Measurements from ENCODE around the gene RPEL1.
A peak's percentile ranks its signal among the peaks of the same experiment; 100 is the strongest.
"Not testable (repeated sequence)": the region's sequence is repeated elsewhere in the genome, so short reads cannot be mapped to it uniquely, and the experiment has no call there.

Gene RPEL1

GRCh38 chr10:103254538-103255325 lies 9.0 kb downstream of the RPEL1 start:
- Mint-ChIP-seq H3K36me3 (ENCODE audit: low read depth) (peaks cover 6% of the 10 kb centered on the region), H3K27ac (no peak overlapping the region), H3K4me1 (peaks cover 1% of the 10 kb centered on the region), H3K27me3 (peaks cover 2% of the 10 kb centered on the region), H3K4me3 (no peak overlapping the region), H3K9me3 (peaks cover 12% of the 10 kb centered on the region)
- peak; percentile 69 for ATAC-seq
- no peak for DNase-seq

GRCh38 chr10:103256613-103257012 lies 10.9 kb downstream of the RPEL1 start:
- Mint-ChIP-seq H3K4me3 (no peak overlapping the region), H3K9me3 (peaks cover 15% of the 10 kb centered on the region), H3K36me3 (ENCODE audit: low read depth) (peaks cover 8% of the 10 kb centered on the region), H3K27ac (no peak overlapping the region), H3K4me1 (no peaks in the 10 kb centered on the region), H3K27me3 (peaks cover 6% of the 10 kb centered on the region)
- ATAC-seq: no peak
- no peak for DNase-seq

GRCh38 chr10:103257812-103258211 lies 12.1 kb downstream of the RPEL1 start:
- Mint-ChIP-seq H3K4me1 (peaks cover 3% of the 10 kb centered on the region), H3K27ac (no peak overlapping the region), H3K9me3 (peaks cover 15% of the 10 kb centered on the region), H3K36me3 (ENCODE audit: low read depth) (peaks cover 8% of the 10 kb centered on the region), H3K4me3 (no peak overlapping the region), H3K27me3 (peaks cover 8% of the 10 kb centered on the region)
- DNase-seq: no peak
- no peak for ATAC-seq

GRCh38 chr10:103258928-103259327 lies 13.2 kb downstream of the RPEL1 start:
- not testable (repeated sequence) for H3K4me1 Mint-ChIP-seq; ATAC-seq; DNase-seq; H3K36me3 Mint-ChIP-seq (ENCODE audit: low read depth); H3K4me3 Mint-ChIP-seq; H3K27ac Mint-ChIP-seq
- Mint-ChIP-seq H3K9me3 (peaks cover 15% of the 10 kb centered on the region), H3K27me3 (peaks cover 19% of the 10 kb centered on the region)

- Mint-ChIP-seq H3K27ac (no peak overlapping the region), H3K4me1 (peaks cover 3% of the 10 kb centered on the region), H3K27me3 (peaks cover 23% of the 10 kb centered on the region), H3K4me3 (no peak overlapping the region), H3K36me3 (ENCODE audit: low read depth) (peaks cover 8% of the 10 kb centered on the region), H3K9me3 (peaks cover 15% of the 10 kb centered on the region)
- ATAC-seq (no peak), DNase-seq (no peak)
These were observed 14.3 kb downstream of the RPEL1 start for GRCh38 chr10:103259989-103260388.

- Mint-ChIP-seq H3K27me3 (peaks cover 38% of the 10 kb centered on the region), H3K4me3 (no peak overlapping the region), H3K27ac (no peak overlapping the region)
These were observed 16.5 kb downstream of the RPEL1 start for GRCh38 chr10:103262229-103262628.

GRCh38 chr10:103265717-103266329 lies 20.1 kb downstream of the RPEL1 start:
- no peaks in the 10 kb centered on the region for H3K36me3 Mint-ChIP-seq (ENCODE audit: low read depth)
- DNase-seq: peak; percentile 43

More at GRCh38 chr10:103262229-103262628, 16.5 kb downstream of the RPEL1 start:
- Mint-ChIP-seq H3K9me3 (peaks cover 15% of the 10 kb centered on the region), H3K36me3 (ENCODE audit: low read depth) (peaks cover 8% of the 10 kb centered on the region), H3K4me1 (peaks cover 3% of the 10 kb centered on the region)
- DNase-seq (no peak), ATAC-seq (peak; percentile 87)

GRCh38 chr10:103273041-103273441 lies 27.4 kb downstream of the RPEL1 start:
- no peak overlapping the region for H3K27ac Mint-ChIP-seq
- H3K27me3 Mint-ChIP-seq: peaks cover 29% of the 10 kb centered on the region
- ATAC-seq: no peak
- DNase-seq: no peak
- no peaks in the 10 kb centered on the region for H3K36me3 Mint-ChIP-seq (ENCODE audit: low read depth)
- H3K4me3 Mint-ChIP-seq: no peak overlapping the region
- H3K4me1 Mint-ChIP-seq: no peaks in the 10 kb centered on the region
- no peaks in the 10 kb centered on the region for H3K9me3 Mint-ChIP-seq

More at GRCh38 chr10:103265717-103266329, 20.1 kb downstream of the RPEL1 start:
- Mint-ChIP-seq H3K27me3 (peaks cover 42% of the 10 kb centered on the region), H3K4me1 (peaks cover 3% of the 10 kb centered on the region), H3K4me3 (no peak overlapping the region), H3K9me3 (peaks cover 4% of the 10 kb centered on the region), H3K27ac (no peak overlapping the region)
- ATAC-seq: no peak

GRCh38 chr10:103276251-103276895 lies 30.7 kb downstream of the RPEL1 start:
- Mint-ChIP-seq H3K27ac (no peak overlapping the region), H3K9me3 (peaks cover 5% of the 10 kb centered on the region), H3K27me3 (peaks cover 52% of the 10 kb centered on the region), H3K4me3 (peak overlapping the region; percentile 24), H3K4me1 (peaks cover 4% of the 10 kb centered on the region), H3K36me3 (ENCODE audit: low read depth) (no peaks in the 10 kb centered on the region)
- DNase-seq: no peak
- no peak for ATAC-seq

GRCh38 chr10:103276896-103277712 lies 31.4 kb downstream of the RPEL1 start, which contains the start of gene INA:
Gene INA, plus strand, starts transcription at chr10:103277138. Its CDS starts 74 bp downstream, at chr10:103277212.
- Mint-ChIP-seq H3K4me3 (peak within 1 kb of the TSS; percentile 24), H3K36me3 (ENCODE audit: low read depth) (no peaks in the 10 kb centered on the region), H3K9me3 (peaks cover 5% of the 10 kb centered on the region), H3K27me3 (peaks cover 59% of the 10 kb centered on the region), H3K4me1 (peaks cover 4% of the 10 kb centered on the region), H3K27ac (no peak within 1 kb of the TSS)
- DNase-seq (peak; percentile 27), ATAC-seq (peak; percentile 65)

GRCh38 chr10:103277713-103278536 lies 32.2 kb downstream of the RPEL1 start:
- no peak overlapping the region for H3K4me3 Mint-ChIP-seq
- H3K9me3 Mint-ChIP-seq: peaks cover 5% of the 10 kb centered on the region
- peaks cover 4% of the 10 kb centered on the region for H3K4me1 Mint-ChIP-seq
- ATAC-seq (no peak), DNase-seq (no peak)
- H3K27ac Mint-ChIP-seq: no peak overlapping the region
- peaks cover 61% of the 10 kb centered on the region for H3K27me3 Mint-ChIP-seq
- H3K36me3 Mint-ChIP-seq (ENCODE audit: low read depth): no peaks in the 10 kb centered on the region

- peaks cover 5% of the 10 kb centered on the region for H3K9me3 Mint-ChIP-seq
- peaks cover 66% of the 10 kb centered on the region for H3K27me3 Mint-ChIP-seq
- no peak overlapping the region for H3K4me3 Mint-ChIP-seq
These were observed 32.8 kb downstream of the RPEL1 start for GRCh38 chr10:103278537-103278823.

GRCh38 chr10:103278862-103279298 lies 33.2 kb downstream of the RPEL1 start:
- Mint-ChIP-seq H3K4me1 (peaks cover 4% of the 10 kb centered on the region), H3K27ac (no peak overlapping the region), H3K36me3 (ENCODE audit: low read depth) (no peaks in the 10 kb centered on the region), H3K4me3 (peak overlapping the region; percentile 2), H3K9me3 (peaks cover 5% of the 10 kb centered on the region), H3K27me3 (peaks cover 66% of the 10 kb centered on the region)
- ATAC-seq (no peak), DNase-seq (peak; percentile 64)

More at GRCh38 chr10:103278537-103278823, 32.8 kb downstream of the RPEL1 start:
- Mint-ChIP-seq H3K36me3 (ENCODE audit: low read depth) (no peaks in the 10 kb centered on the region), H3K4me1 (peaks cover 4% of the 10 kb centered on the region), H3K27ac (no peak overlapping the region)
- no peak for DNase-seq
- no peak for ATAC-seq

Measured in activated naive CD8-positive, alpha-beta T cell treated with anti-CD3 and anti-CD28 coated beads, Interleukin-2, amount 50 U/mL, for 24 hours (primary cell).